Measurements from ENCODE around the gene SWI5.

Gene SWI5

GRCh38 chr9:128288273-128289004 lies 12.4 kb downstream of the SWI5 start:
- ATAC-seq: no peak
- TF ChIP-seq ESRRG (CRISPR knock-in tag; IDR thresholded peaks at IDR 0.05) (no peak), ARNTL (CRISPR knock-in tag; IDR thresholded peaks at IDR 0.05; ENCODE audit: borderline replicate concordance, low read depth) (no peak), ZNF565 (CRISPR knock-in tag; conservative IDR thresholded peaks at IDR 0.05; ENCODE audit: low read depth) (no peak), TCF4 (CRISPR knock-in tag; IDR thresholded peaks at IDR 0.05; ENCODE audit: borderline replicate concordance) (no peak), GLIS3 (CRISPR knock-in tag; IDR thresholded peaks at IDR 0.05) (no peak), BACH2 (CRISPR knock-in tag; IDR thresholded peaks at IDR 0.05; ENCODE audit: borderline replicate concordance) (no peak), ZFP3 (CRISPR knock-in tag; IDR thresholded peaks at IDR 0.05) (no peak), CREB5 (CRISPR knock-in tag; IDR thresholded peaks at IDR 0.05; ENCODE audit: low read depth) (no peak), CSRNP3 (CRISPR knock-in tag; IDR thresholded peaks at IDR 0.05) (no peak), POU6F1 (CRISPR knock-in tag; IDR thresholded peaks at IDR 0.05; ENCODE audit: borderline replicate concordance, low read depth) (no peak), ISL1 (CRISPR knock-in tag; IDR thresholded peaks at IDR 0.05) (no peak), PATZ1 (CRISPR knock-in tag; IDR thresholded peaks at IDR 0.05; ENCODE audit: borderline replicate concordance) (no peak), PPARA (CRISPR knock-in tag; IDR thresholded peaks at IDR 0.05; ENCODE audit: borderline replicate concordance) (no peak), TSHZ2 (CRISPR knock-in tag; IDR thresholded peaks at IDR 0.05) (no peak), TOX (CRISPR knock-in tag; IDR thresholded peaks at IDR 0.05; ENCODE audit: borderline replicate concordance) (no peak)

GRCh38 chr9:128292009-128292408 lies 15.9 kb downstream of the SWI5 start:
- ATAC-seq: no peak
- TF ChIP-seq ZNF565 (CRISPR knock-in tag; conservative IDR thresholded peaks at IDR 0.05; ENCODE audit: low read depth) (no peak), ESRRG (CRISPR knock-in tag; IDR thresholded peaks at IDR 0.05) (no peak), GLIS3 (CRISPR knock-in tag; IDR thresholded peaks at IDR 0.05) (no peak), CSRNP3 (CRISPR knock-in tag; IDR thresholded peaks at IDR 0.05) (no peak), ZNF70 (CRISPR knock-in tag; IDR thresholded peaks at IDR 0.05) (no peak), POU6F1 (CRISPR knock-in tag; IDR thresholded peaks at IDR 0.05; ENCODE audit: borderline replicate concordance, low read depth) (no peak), OSR1 (CRISPR knock-in tag; IDR thresholded peaks at IDR 0.05) (no peak), BACH2 (CRISPR knock-in tag; IDR thresholded peaks at IDR 0.05; ENCODE audit: borderline replicate concordance) (no peak), ZFP3 (CRISPR knock-in tag; IDR thresholded peaks at IDR 0.05) (no peak), CSDC2 (CRISPR knock-in tag; IDR thresholded peaks at IDR 0.05) (no peak), CREB5 (CRISPR knock-in tag; IDR thresholded peaks at IDR 0.05; ENCODE audit: low read depth) (no peak), ZNF8 (CRISPR knock-in tag; IDR thresholded peaks at IDR 0.05) (no peak), ARNTL (CRISPR knock-in tag; IDR thresholded peaks at IDR 0.05; ENCODE audit: borderline replicate concordance, low read depth) (no peak), ISL1 (CRISPR knock-in tag; IDR thresholded peaks at IDR 0.05) (no peak), ZC3H10 (CRISPR knock-in tag; IDR thresholded peaks at IDR 0.05) (no peak), TCF4 (CRISPR knock-in tag; IDR thresholded peaks at IDR 0.05; ENCODE audit: borderline replicate concordance) (no peak), TSHZ2 (CRISPR knock-in tag; IDR thresholded peaks at IDR 0.05) (no peak)

Data from SK-N-SH treated with all-trans-retinoic acid at 6 μM for 48 hours (cell line).